GM10248 (cell line): ENCODE results near the gene CCDC9.

Experiments
- CTCF ChIA-PET: fragments of 300-600 bp; sonication (Branson Sonifier 250); formaldehyde crosslinking; extraction: SDS; loops from one replicate; lab custom pipeline; 2021; ENCODE audit warnings: antibody characterized with exemption; lab: Yijun Ruan, JAX
- POLR2A ChIA-PET: fragments of 350-650 bp; sonication (Branson Sonifier 250); formaldehyde crosslinking; extraction: SDS; loops from one replicate; lab custom pipeline; 2020; ENCODE audit warnings: antibody characterized with exemption; lab: Yijun Ruan, JAX
- DNase-seq: peaks from one replicate; pipeline ENCODE4 v3.0.0; 2012; ENCODE audit errors: extremely low spot score
- CTCF ChIP-seq: IDR thresholded peaks from 2 replicates; pipeline ENCODE4 v1.5.1; 2012; ENCODE audit warnings: mild to moderate bottlenecking, low read depth; ENCODE audit errors: extremely low read depth, missing control alignments, control extremely low read depth

Gene CCDC9

DNA sequence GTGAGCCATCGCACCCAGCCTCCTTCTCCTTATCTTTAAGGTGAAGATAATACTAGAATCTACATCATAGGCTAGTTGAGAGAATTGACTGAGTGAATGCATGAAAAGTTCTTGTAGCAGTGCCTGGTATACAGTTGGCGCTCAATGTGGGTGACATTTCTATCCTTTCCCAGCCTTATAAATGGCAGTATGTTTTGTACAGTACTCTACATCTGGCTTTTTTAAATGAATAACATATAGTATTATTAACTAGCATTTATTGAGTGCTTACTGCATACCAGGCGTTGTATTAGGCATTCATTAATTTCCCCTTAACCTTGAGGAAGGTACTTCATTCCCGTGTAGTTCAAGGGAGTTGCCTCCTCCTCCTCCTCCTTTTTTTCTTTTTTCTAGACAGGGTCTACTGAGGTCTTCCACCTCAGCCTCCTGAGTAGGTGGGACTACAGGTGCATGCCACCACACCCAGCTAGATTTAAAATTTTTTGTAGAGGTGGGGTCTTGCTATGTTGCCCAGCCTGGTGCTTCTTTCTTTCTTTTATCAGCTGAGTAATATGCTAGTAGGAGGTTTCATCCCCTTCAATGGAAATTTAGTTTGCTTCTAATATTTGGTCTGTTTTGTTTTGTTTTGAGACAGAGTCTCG is 56.2 kb downstream of the CCDC9 start:
- CTCF ChIA-PET = no interaction called here
- no peak for TF ChIP-seq CTCF
- DNase-seq = no peak
- POLR2A ChIA-PET = no interaction called here

DNA sequence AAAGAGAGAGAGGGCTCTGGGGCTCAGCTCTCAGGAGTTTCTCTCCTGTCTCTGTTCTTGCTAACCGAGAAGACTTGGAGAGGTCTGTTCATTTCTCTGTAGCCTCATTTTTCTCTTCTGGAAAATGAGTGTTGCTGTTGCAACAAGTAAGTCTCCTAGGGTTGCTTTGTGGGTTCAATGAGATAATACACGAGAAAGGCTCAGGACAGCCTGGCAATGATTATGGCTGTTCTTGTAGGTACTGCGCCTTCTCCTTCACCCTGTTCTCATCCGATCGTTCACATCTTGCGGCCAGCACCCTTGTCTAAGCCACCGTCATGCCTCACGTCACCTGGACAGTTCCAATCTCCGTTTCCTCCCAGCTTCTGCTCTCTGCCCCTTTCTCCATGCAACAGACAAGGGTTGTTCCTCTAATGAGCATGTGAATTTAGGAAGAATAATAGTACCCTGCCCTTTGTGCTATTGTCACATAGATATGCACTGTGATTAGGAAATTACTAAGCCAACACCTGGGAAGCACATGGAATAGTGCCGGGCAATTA is 57.5 kb downstream of the CCDC9 start:
- DNase-seq = no peak
- ChIA-PET POLR2A (no interaction called here), CTCF (interaction anchor here (4.2 kb wide), 1 partner anchor 8 kb away, joined by 14 read pairs; no protein-coding TSS in a partner anchor)
- no peak for TF ChIP-seq CTCF

DNA sequence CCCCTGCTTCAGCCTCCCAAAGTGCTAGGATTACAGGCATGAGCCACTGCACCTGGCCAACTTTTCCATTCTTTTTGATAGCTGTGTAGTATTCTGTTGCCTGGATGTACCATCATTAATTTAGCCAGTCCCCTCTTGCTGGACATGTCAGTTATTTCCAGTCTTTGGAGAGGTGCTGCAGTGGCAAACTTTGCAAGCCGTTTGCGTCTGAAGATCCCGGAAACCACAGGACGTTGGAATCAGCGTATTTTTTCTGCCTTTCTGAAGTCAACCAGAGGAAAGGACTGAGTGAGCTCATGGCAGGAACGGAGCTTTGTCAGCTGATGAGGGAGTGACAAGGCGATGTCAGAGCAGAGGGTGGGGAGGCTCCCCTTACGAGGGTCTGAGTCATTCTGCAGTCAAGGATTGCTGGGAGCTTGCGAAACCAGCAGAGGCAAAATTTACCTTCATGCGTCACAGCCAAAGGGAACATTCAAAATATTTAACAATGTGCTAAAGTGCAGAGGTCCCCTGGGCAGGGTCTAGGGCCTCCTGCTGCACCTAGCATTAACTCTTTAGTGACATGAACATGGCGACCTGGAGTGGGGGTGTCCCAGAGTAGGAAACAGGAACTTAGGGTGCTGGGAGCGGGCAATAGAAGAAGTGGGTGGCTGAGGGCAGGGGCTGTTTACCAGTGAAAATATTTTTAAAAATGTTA is 58.9 kb downstream of the CCDC9 start:
- DNase-seq = no peak
- no peak for TF ChIP-seq CTCF
- POLR2A ChIA-PET = no interaction called here
- CTCF ChIA-PET = interaction anchor here (1.0 to 4.2 kb wide), 3 partner anchors 10 to 76 kb away, joined by 3 to 14 read pairs (median 3); no protein-coding TSS in a partner anchor

DNA sequence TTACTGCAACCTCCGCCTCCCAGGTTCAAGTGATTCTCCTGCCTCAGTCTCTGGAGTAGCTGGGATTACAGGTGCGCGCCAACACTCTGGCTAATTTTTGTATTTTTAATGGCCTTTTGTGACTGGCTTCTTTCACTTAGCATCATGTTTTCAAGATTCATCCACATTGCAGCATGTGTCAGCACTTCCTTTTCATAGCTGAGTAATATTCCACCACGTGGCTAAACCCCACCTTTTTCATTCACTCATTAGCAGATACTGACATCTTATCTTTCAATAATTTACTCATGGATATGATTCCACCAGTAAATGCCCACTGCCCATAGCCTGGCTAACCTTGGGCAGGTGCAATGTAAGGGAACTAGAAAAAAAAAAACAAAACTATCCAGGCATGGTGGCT is 60.2 kb downstream of the CCDC9 start:
- DNase-seq = no peak
- TF ChIP-seq CTCF = no peak
- ChIA-PET CTCF (interaction anchor here (1.6 to 4.2 kb wide), 3 partner anchors 11 to 32 kb away, joined by 4 to 14 read pairs (median 10); partner anchors contain the start of gene DHX34), POLR2A (no interaction called here)

DNA sequence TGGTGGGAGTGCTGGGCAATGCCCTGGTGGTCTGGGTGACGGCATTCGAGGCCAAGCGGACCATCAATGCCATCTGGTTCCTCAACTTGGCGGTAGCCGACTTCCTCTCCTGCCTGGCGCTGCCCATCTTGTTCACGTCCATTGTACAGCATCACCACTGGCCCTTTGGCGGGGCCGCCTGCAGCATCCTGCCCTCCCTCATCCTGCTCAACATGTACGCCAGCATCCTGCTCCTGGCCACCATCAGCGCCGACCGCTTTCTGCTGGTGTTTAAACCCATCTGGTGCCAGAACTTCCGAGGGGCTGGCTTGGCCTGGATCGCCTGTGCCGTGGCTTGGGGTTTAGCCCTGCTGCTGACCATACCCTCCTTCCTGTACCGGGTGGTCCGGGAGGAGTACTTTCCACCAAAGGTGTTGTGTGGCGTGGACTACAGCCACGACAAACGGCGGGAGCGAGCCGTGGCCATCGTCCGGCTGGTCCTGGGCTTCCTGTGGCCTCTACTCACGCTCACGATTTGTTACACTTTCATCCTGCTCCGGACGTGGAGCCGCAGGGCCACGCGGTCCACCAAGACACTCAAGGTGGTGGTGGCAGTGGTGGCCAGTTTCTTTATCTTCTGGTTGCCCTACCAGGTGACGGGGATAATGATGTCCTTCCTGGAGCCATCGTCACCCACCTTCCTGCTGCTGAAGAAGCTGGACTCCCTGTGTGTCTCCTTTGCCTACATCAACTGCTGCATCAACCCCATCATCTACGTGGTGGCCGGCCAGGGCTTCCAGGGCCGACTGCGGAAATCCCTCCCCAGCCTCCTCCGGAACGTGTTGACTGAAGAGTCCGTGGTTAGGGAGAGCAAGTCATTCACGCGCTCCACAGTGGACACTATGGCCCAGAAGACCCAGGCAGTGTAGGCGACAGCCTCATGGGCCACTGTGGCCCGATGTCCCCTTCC is 63.9 kb downstream of the CCDC9 start:
- TF ChIP-seq CTCF = no peak

More for the DNA sequence above, 63.9 kb downstream of the CCDC9 start:
- CTCF ChIA-PET = interaction anchor here (1.6 kb wide), 1 partner anchor 116 kb away, joined by 3 read pairs; no protein-coding TSS in a partner anchor
- POLR2A ChIA-PET = no interaction called here
- no peak for DNase-seq
